ENCODE results near the gene STRA8.

Gene STRA8

GRCh38 chr7:135239263-135239662 is 5.6 kb downstream of the STRA8 start:
- no peak for DNase-seq (ENCODE audit: low spot score)

GRCh38 chr7:135240441-135240840 is 6.8 kb downstream of the STRA8 start:
- no peak for DNase-seq (ENCODE audit: low spot score)

GRCh38 chr7:135242096-135242684 is 8.6 kb downstream of the STRA8 start:
- DNase-seq (ENCODE audit: low spot score), result no peak

GRCh38 chr7:135245226-135246190 is 11.9 kb downstream of the STRA8 start:
- no peak for DNase-seq (ENCODE audit: low spot score)

GRCh38 chr7:135246191-135246825 is 12.7 kb downstream of the STRA8 start:
- no peak for DNase-seq (ENCODE audit: low spot score)

- DNase-seq (ENCODE audit: low spot score), result no peak
Measured at GRCh38 chr7:135247746-135248471, 14.3 kb downstream of the STRA8 start.

GRCh38 chr7:135248546-135248945 is 14.9 kb downstream of the STRA8 start:
- no peak for DNase-seq (ENCODE audit: low spot score)

GRCh38 chr7:135251496-135252391 is 18.1 kb downstream of the STRA8 start:
- DNase-seq (ENCODE audit: low spot score), result no peak

GRCh38 chr7:135253851-135254771 is 20.5 kb downstream of the STRA8 start:
- DNase-seq (ENCODE audit: low spot score), result no peak

GRCh38 chr7:135257790-135258189 is 24.2 kb downstream of the STRA8 start:
- no peak for DNase-seq (ENCODE audit: low spot score)

GRCh38 chr7:135258585-135258984 is 24.9 kb downstream of the STRA8 start:
- DNase-seq (ENCODE audit: low spot score), result no peak

- DNase-seq (ENCODE audit: low spot score), result no peak
Measured at GRCh38 chr7:135259702-135260101, 26.1 kb downstream of the STRA8 start.

GRCh38 chr7:135260470-135260869 is 26.8 kb downstream of the STRA8 start:
- DNase-seq (ENCODE audit: low spot score), result no peak

GRCh38 chr7:135260930-135261721 is 27.5 kb downstream of the STRA8 start:
- no peak for DNase-seq (ENCODE audit: low spot score)

GRCh38 chr7:135262623-135263320 is 29.1 kb downstream of the STRA8 start:
- no peak for DNase-seq (ENCODE audit: low spot score)

GRCh38 chr7:135263321-135263970 is 29.8 kb downstream of the STRA8 start:
- DNase-seq (ENCODE audit: low spot score), result no peak

- DNase-seq (ENCODE audit: low spot score), result no peak
Measured at GRCh38 chr7:135265637-135266036, 32.0 kb downstream of the STRA8 start.

GRCh38 chr7:135269921-135270320 is 36.3 kb downstream of the STRA8 start:
- DNase-seq (ENCODE audit: low spot score), result no peak
